Measurements from ENCODE around the gene ITGB4. TPM values are rescaled to one million over a fixed set of nuclear protein-coding genes. Genes with fewer than 3 reads are reported as not detected.
A peak's percentile ranks its signal among the peaks of the same experiment; 100 is the strongest.

The ITGB4 gene
- total and polyA plus RNA-seq, 2 of the 13 experiments (the other 11 are each of a cell fraction or from before 2014, with no cell fraction given), result 6.9 to 14.5 TPM

DNA sequence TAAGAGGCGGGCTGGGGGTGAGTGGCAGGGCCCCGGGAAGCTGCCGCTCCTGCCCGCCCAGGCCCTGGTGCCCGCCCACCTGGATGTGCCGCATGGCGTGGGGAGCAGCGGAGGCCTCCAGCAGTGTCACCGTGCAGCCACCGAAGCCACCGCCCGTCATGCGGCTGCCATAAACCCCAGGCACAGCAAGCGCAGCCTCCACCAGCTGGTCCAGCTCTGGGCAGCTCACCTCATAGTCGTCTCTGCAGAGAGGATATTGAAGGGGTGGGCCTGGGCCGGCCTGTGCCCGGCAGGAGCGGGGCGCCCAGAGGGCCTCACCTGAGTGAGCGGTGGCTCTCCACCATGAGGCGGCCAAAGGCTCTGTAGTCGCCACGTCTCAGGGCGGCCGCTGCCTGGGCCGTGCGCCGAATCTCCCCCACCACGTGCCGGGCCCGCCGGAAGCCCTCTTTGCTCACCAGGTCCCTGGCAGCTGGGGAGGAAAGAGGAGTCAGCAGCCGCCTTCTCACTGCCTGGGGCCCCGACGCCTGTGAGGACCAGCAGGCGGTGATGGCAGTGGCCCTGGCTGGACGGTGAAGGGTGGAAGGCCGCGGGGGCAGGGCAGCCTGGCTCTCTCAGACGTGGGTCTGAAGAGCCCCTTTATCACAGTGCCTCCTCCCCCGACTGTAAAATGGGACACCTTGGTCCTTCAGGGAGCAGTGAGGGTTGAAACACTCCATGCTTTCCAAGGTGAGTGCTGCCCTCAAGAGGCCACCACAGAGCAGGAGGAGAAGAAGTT lies 37.1 kb downstream of the ITGB4 start (continued):
- TF ChIP-seq, protein P1, sequence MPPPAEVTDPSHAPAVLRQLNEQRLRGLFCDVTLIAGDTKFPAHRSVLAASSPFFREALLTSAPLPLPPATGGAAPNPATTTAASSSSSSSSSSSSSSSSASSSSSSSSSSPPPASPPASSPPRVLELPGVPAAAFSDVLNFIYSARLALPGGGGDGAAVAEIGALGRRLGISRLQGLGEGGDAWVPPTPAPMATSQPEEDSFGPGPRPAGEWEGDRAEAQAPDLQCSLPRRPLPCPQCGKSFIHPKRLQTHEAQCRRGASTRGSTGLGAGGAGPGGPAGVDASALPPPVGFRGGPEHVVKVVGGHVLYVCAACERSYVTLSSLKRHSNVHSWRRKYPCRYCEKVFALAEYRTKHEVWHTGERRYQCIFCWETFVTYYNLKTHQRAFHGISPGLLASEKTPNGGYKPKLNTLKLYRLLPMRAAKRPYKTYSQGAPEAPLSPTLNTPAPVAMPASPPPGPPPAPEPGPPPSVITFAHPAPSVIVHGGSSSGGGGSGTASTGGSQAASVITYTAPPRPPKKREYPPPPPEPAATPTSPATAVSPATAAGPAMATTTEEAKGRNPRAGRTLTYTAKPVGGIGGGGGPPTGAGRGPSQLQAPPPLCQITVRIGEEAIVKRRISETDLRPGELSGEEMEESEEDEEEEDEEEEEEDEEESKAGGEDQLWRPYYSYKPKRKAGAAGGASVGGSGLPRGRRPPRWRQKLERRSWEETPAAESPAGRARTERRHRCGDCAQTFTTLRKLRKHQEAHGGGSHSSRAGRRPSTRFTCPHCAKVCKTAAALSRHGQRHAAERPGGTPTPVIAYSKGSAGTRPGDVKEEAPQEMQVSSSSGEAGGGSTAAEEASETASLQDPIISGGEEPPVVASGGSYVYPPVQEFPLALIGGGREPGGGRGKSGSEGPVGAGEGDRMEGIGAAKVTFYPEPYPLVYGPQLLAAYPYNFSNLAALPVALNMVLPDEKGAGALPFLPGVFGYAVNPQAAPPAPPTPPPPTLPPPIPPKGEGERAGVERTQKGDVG (CRISPR knock-in tag; IDR thresholded peaks at IDR 0.05; ENCODE audit: borderline replicate concordance), result peak; percentile 32; the same call in 1 of the 2 replicates
- TF ChIP-seq NCOR1 (IDR thresholded peaks at IDR 0.05; ENCODE audit: borderline replicate concordance, low read length), result no peak
- TF ChIP-seq, protein P2, sequence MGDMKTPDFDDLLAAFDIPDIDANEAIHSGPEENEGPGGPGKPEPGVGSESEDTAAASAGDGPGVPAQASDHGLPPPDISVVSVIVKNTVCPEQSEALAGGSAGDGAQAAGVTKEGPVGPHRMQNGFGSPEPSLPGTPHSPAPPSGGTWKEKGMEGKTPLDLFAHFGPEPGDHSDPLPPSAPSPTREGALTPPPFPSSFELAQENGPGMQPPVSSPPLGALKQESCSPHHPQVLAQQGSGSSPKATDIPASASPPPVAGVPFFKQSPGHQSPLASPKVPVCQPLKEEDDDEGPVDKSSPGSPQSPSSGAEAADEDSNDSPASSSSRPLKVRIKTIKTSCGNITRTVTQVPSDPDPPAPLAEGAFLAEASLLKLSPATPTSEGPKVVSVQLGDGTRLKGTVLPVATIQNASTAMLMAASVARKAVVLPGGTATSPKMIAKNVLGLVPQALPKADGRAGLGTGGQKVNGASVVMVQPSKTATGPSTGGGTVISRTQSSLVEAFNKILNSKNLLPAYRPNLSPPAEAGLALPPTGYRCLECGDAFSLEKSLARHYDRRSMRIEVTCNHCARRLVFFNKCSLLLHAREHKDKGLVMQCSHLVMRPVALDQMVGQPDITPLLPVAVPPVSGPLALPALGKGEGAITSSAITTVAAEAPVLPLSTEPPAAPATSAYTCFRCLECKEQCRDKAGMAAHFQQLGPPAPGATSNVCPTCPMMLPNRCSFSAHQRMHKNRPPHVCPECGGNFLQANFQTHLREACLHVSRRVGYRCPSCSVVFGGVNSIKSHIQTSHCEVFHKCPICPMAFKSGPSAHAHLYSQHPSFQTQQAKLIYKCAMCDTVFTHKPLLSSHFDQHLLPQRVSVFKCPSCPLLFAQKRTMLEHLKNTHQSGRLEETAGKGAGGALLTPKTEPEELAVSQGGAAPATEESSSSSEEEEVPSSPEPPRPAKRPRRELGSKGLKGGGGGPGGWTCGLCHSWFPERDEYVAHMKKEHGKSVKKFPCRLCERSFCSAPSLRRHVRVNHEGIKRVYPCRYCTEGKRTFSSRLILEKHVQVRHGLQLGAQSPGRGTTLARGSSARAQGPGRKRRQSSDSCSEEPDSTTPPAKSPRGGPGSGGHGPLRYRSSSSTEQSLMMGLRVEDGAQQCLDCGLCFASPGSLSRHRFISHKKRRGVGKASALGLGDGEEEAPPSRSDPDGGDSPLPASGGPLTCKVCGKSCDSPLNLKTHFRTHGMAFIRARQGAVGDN (CRISPR knock-in tag; IDR thresholded peaks at IDR 0.05), result peak; percentile 48; the same call in 1 of the 2 replicates
- no peak for TF ChIP-seq ZNF317 (CRISPR knock-in tag; IDR thresholded peaks at IDR 0.05)
- no peak for TF ChIP-seq NFE2L1 (CRISPR knock-in tag; IDR thresholded peaks at IDR 0.05; ENCODE audit: borderline replicate concordance)
- TF ChIP-seq ZNF761 (CRISPR knock-in tag; conservative IDR thresholded peaks at IDR 0.05), result 0 out of 2 replicates have a peak, but pooled peaks have one; percentile 47
- no peak for TF ChIP-seq U2AF2 (IDR thresholded peaks at IDR 0.05; ENCODE audit: low read depth, low read length)
- TF ChIP-seq RBFOX2 (IDR thresholded peaks at IDR 0.05; ENCODE audit: low read depth, low read length), result peak; percentile 65
- TF ChIP-seq, protein P3, sequence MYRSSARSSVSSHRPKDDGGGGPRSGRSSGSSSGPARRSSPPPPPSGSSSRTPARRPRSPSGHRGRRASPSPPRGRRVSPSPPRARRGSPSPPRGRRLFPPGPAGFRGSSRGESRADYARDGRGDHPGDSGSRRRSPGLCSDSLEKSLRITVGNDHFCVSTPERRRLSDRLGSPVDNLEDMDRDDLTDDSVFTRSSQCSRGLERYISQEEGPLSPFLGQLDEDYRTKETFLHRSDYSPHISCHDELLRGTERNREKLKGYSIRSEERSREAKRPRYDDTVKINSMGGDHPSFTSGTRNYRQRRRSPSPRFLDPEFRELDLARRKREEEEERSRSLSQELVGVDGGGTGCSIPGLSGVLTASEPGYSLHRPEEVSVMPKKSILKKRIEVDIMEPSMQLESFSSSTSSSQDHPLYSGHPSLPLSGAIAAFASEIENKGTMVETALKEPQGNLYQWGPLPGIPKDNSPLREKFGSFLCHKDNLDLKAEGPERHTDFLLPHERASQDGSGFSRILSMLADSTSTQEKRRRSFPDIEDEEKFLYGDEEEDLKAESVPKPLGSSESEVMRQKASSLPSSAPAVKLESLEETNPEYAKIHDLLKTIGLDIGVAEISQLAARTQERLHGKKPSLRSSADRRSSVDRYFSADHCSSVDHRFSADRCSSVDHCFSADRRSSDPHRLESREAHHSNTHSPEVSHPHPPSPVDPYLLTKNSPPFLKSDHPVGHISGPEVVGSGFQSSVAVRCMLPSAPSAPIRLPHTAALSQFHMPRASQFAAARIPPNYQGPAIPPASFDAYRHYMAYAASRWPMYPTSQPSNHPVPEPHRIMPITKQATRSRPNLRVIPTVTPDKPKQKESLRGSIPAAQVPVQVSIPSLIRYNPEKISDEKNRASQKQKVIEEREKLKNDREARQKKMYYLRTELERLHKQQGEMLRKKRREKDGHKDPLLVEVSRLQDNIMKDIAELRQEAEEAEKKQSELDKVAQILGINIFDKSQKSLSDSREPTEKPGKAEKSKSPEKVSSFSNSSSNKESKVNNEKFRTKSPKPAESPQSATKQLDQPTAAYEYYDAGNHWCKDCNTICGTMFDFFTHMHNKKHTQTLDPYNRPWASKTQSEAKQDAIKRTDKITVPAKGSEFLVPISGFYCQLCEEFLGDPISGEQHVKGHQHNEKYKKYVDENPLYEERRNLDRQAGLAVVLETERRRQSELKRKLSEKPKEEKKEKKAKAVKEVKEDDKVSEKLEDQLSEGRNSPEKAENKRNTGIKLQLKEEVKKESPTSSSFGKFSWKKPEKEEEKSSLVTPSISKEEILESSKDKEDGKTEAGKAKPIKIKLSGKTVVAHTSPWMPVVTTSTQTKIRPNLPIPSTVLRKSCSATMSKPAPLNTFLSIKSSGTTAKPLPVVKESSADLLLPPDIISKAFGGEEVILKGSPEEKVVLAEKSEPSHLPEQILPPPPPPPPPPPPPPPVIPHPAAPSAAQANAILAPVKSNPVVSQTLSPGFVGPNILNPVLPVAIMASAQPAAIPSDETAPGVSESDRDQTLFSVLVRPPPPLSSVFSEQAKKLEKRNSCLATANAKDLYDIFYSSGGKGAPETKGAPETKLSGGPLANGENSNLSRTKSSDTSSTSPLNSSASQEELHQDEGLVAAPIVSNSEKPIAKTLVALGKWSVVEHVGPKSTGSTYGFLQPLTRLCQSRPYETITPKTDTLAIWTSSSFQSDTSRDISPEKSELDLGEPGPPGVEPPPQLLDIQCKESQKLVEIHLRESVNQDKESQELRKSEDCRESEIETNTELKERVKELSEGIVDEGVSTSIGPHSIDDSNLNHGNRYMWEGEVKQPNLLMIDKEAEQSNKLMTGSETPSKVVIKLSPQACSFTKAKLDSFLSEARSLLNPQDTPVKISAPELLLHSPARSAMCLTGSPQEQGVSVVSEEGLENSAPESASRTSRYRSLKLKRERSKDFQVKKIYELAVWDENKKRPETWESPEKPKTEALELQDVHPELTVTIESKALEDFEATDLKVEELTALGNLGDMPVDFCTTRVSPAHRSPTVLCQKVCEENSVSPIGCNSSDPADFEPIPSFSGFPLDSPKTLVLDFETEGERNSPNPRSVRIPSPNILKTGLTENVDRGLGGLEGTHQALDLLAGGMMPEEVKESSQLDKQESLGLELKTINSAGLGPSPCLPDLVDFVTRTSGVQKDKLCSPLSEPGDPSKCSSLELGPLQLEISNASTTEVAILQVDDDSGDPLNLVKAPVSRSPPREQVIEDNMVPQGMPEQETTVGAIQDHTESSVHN (CRISPR knock-in tag; IDR thresholded peaks at IDR 0.05), result no peak
- TF ChIP-seq ATAD3A (CRISPR knock-in tag; IDR thresholded peaks at IDR 0.05), result no peak
- TF ChIP-seq POLR2G (IDR thresholded peaks at IDR 0.05; ENCODE audit: low read depth, low read length), result no peak
